ENCODE results near the gene PLA2G2C.

PLA2G2C gene

GRCh38 chr1:20182415-20182814 lies 3.9 kb downstream of the PLA2G2C start:
- TF ChIP-seq POLR2AphosphoS5 (IDR thresholded peaks at IDR 0.05; ENCODE audit: low read depth, low read length): no peak
- TF ChIP-seq SIN3A (IDR thresholded peaks at IDR 0.05; ENCODE audit: borderline replicate concordance, insufficient read depth, low read length): no peak
- no peak for TF ChIP-seq TAF1 (IDR thresholded peaks at IDR 0.05; ENCODE audit: borderline replicate concordance, insufficient read depth, low read length)
- no peak for TF ChIP-seq FOXP2 (optimal IDR thresholded peaks at IDR 0.05; ENCODE audit: borderline replicate concordance, extremely low read depth, extremely low read length, insufficient read depth)
- no peak for TF ChIP-seq REST (IDR thresholded peaks at IDR 0.05; ENCODE audit: insufficient read depth in 1 of 2, low read depth in 2 of 2, low read length in 2 of 2)

- no peak for TF ChIP-seq SIN3A (IDR thresholded peaks at IDR 0.05; ENCODE audit: borderline replicate concordance, insufficient read depth, low read length)
- TF ChIP-seq FOXP2 (optimal IDR thresholded peaks at IDR 0.05; ENCODE audit: borderline replicate concordance, extremely low read depth, extremely low read length, insufficient read depth): no peak
- TF ChIP-seq TAF1 (IDR thresholded peaks at IDR 0.05; ENCODE audit: borderline replicate concordance, insufficient read depth, low read length): no peak
- no peak for TF ChIP-seq REST (IDR thresholded peaks at IDR 0.05; ENCODE audit: insufficient read depth in 1 of 2, low read depth in 2 of 2, low read length in 2 of 2)
- TF ChIP-seq POLR2AphosphoS5 (IDR thresholded peaks at IDR 0.05; ENCODE audit: low read depth, low read length): no peak
These were observed 5.5 kb downstream of the PLA2G2C start for GRCh38 chr1:20180844-20181207.

GRCh38 chr1:20180129-20180843 lies 6.0 kb downstream of the PLA2G2C start:
- TF ChIP-seq FOXP2 (optimal IDR thresholded peaks at IDR 0.05; ENCODE audit: borderline replicate concordance, extremely low read depth, extremely low read length, insufficient read depth): no peak
- no peak for TF ChIP-seq POLR2AphosphoS5 (IDR thresholded peaks at IDR 0.05; ENCODE audit: low read depth, low read length)
- no peak for TF ChIP-seq TAF1 (IDR thresholded peaks at IDR 0.05; ENCODE audit: borderline replicate concordance, insufficient read depth, low read length)
- no peak for TF ChIP-seq SIN3A (IDR thresholded peaks at IDR 0.05; ENCODE audit: borderline replicate concordance, insufficient read depth, low read length)
- no peak for TF ChIP-seq REST (IDR thresholded peaks at IDR 0.05; ENCODE audit: insufficient read depth in 1 of 2, low read depth in 2 of 2, low read length in 2 of 2)

- no peak for TF ChIP-seq TAF1 (IDR thresholded peaks at IDR 0.05; ENCODE audit: borderline replicate concordance, insufficient read depth, low read length)
- TF ChIP-seq FOXP2 (optimal IDR thresholded peaks at IDR 0.05; ENCODE audit: borderline replicate concordance, extremely low read depth, extremely low read length, insufficient read depth): no peak
These were observed 6.8 kb downstream of the PLA2G2C start for GRCh38 chr1:20179371-20180128.

GRCh38 chr1:20178634-20179370 lies 7.5 kb downstream of the PLA2G2C start:
- TF ChIP-seq POLR2AphosphoS5 (IDR thresholded peaks at IDR 0.05; ENCODE audit: low read depth, low read length) (no peak), REST (IDR thresholded peaks at IDR 0.05; ENCODE audit: insufficient read depth in 1 of 2, low read depth in 2 of 2, low read length in 2 of 2) (no peak), SIN3A (IDR thresholded peaks at IDR 0.05; ENCODE audit: borderline replicate concordance, insufficient read depth, low read length) (no peak), TAF1 (IDR thresholded peaks at IDR 0.05; ENCODE audit: borderline replicate concordance, insufficient read depth, low read length) (no peak), FOXP2 (optimal IDR thresholded peaks at IDR 0.05; ENCODE audit: borderline replicate concordance, extremely low read depth, extremely low read length, insufficient read depth) (no peak)
